GM19463 (cell line): Measurements from ENCODE around the gene FAT1.
"Not testable (repeated sequence)": the region's sequence is repeated elsewhere in the genome, so short reads cannot be mapped to it uniquely, and the experiment has no call there.

Experiments used
- ATAC-seq: cut with Tn5 transposase; IDR thresholded peaks from one replicate; pipeline ENCODE4 v1.9.1; 2021; ENCODE audit warnings: mild to moderate bottlenecking, moderate library complexity; ENCODE audit not compliant: unreplicated experiment

Gene FAT1

GRCh38 chr4:186723292-186724057 is at the start of gene FAT1:
Gene FAT1, minus strand, starts transcription at chr4:186723856. Its CDS starts 14,029 bp downstream, at chr4:186709827.
- ATAC-seq: peak; percentile 34

GRCh38 chr4:186772936-186773487 is 49.4 kb upstream of the FAT1 start:
- ATAC-seq: no peak

GRCh38 chr4:186771624-186772023 is 48.0 kb upstream of the FAT1 start:
- ATAC-seq: no peak

GRCh38 chr4:186770481-186771175 is 47.0 kb upstream of the FAT1 start:
- ATAC-seq: no peak

GRCh38 chr4:186767794-186768193 is 44.1 kb upstream of the FAT1 start:
- no peak for ATAC-seq

- no peak for ATAC-seq
Observed at GRCh38 chr4:186765673-186766546, 42.3 kb upstream of the FAT1 start.

- ATAC-seq: no peak
Observed at GRCh38 chr4:186765138-186765537, 41.5 kb upstream of the FAT1 start.

GRCh38 chr4:186764457-186764856 is 40.8 kb upstream of the FAT1 start:
- ATAC-seq: no peak

GRCh38 chr4:186762865-186763264 is 39.2 kb upstream of the FAT1 start:
- no peak for ATAC-seq

GRCh38 chr4:186762361-186762760 is 38.7 kb upstream of the FAT1 start:
- no peak for ATAC-seq

- not testable (repeated sequence) for ATAC-seq
Observed at GRCh38 chr4:186761956-186762355, 38.3 kb upstream of the FAT1 start.

- no peak for ATAC-seq
Observed at GRCh38 chr4:186761393-186761792, 37.7 kb upstream of the FAT1 start.

GRCh38 chr4:186760576-186760975 is 36.9 kb upstream of the FAT1 start:
- ATAC-seq: no peak

GRCh38 chr4:186759990-186760389 is 36.3 kb upstream of the FAT1 start:
- ATAC-seq: no peak

GRCh38 chr4:186758929-186759682 is 35.5 kb upstream of the FAT1 start:
- no peak for ATAC-seq

GRCh38 chr4:186757696-186758355 is 34.2 kb upstream of the FAT1 start:
- ATAC-seq: no peak

- not testable (repeated sequence) for ATAC-seq
Observed at GRCh38 chr4:186756550-186756949, 32.9 kb upstream of the FAT1 start.

- ATAC-seq: peak; percentile 79
Observed at GRCh38 chr4:186755550-186756519, 32.2 kb upstream of the FAT1 start.

- ATAC-seq: no peak
Observed at GRCh38 chr4:186754976-186755375, 31.3 kb upstream of the FAT1 start.
